ENCODE data around the gene SEMA5A.

Gene SEMA5A

GRCh38 chr5:9429691-9430215, 116.1 kb downstream of the SEMA5A start:
- CTCF ChIA-PET = interaction anchor here (1.3 to 2.2 kb wide), 2 partner anchors 10 to 114 kb away, joined by 3 to 7 read pairs; no protein-coding TSS in a partner anchor
- no peak for TF ChIP-seq CTCF (IDR thresholded peaks at IDR 0.05; ENCODE audit: control extremely low read depth, extremely low read depth, low read depth, missing control alignments)
- DNase-seq (ENCODE audit: extremely low spot score) = no peak
- POLR2A ChIA-PET = no interaction called here

- ChIA-PET CTCF (interaction anchor here (1.2 to 1.3 kb wide), 2 partner anchors 71 to 98 kb away, joined by 3 read pairs; no protein-coding TSS in a partner anchor), POLR2A (no interaction called here)
- no peak for TF ChIP-seq CTCF (IDR thresholded peaks at IDR 0.05; ENCODE audit: control extremely low read depth, extremely low read depth, low read depth, missing control alignments)
- no peak for DNase-seq (ENCODE audit: extremely low spot score)
Observed at GRCh38 chr5:9428272-9428671, 117.6 kb downstream of the SEMA5A start.

- CTCF ChIA-PET = no interaction called here
- POLR2A ChIA-PET = no interaction called here
- TF ChIP-seq CTCF (IDR thresholded peaks at IDR 0.05; ENCODE audit: control extremely low read depth, extremely low read depth, low read depth, missing control alignments) = no peak
- no peak for DNase-seq (ENCODE audit: extremely low spot score)
Observed at GRCh38 chr5:9425710-9426109, 120.2 kb downstream of the SEMA5A start.

DNA sequence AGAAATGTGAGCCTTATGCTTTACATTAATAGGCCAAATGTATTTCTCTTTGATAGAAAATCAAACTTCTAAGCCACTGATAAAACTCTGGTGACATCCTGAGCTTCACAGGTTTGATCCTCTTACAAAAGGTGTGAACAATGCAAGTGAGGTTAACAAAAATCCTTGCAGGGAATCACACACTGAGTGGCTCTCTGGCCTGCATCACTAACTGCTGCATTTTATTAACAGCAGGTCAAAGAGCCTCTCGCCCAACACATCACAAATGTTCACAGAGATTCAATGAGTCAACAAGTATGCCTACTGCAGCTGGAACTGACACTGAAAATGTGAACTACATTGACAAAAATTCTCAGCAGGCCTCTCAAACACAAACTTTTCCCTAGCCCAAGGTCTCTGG, 122.3 kb downstream of the SEMA5A start:
- ChIA-PET POLR2A (no interaction called here), CTCF (interaction anchor here (0.9 to 2.4 kb wide), 2 partner anchors 18 to 61 kb away, joined by 3 to 8 read pairs; no protein-coding TSS in a partner anchor)
- TF ChIP-seq CTCF (IDR thresholded peaks at IDR 0.05; ENCODE audit: control extremely low read depth, extremely low read depth, low read depth, missing control alignments) = no peak
- DNase-seq (ENCODE audit: extremely low spot score) = no peak

DNA sequence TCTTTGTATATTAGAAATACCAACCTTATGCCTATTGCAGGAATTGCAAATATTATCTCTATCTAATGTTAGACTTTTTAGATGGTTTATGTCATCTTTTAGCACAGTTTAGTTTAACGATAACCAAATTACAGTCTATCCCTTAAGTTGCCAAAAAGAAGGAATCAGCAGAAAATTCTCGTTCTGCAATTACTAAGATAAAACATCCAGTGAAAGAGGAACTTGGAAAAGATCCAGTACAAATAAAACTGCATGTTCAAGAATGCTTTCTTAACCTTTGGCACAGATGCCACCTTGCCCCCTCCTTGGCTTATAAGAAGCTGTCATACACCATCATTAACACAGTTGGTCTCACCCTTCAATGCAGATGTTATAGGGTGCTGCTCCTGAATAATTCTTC, 124.0 kb downstream of the SEMA5A start:
- CTCF ChIA-PET = interaction anchor here (1.2 to 2.4 kb wide), 5 partner anchors 10 to 62 kb away, joined by 3 to 8 read pairs (median 3); no protein-coding TSS in a partner anchor
- TF ChIP-seq CTCF (IDR thresholded peaks at IDR 0.05; ENCODE audit: control extremely low read depth, extremely low read depth, low read depth, missing control alignments) = no peak
- no peak for DNase-seq (ENCODE audit: extremely low spot score)
- POLR2A ChIA-PET = no interaction called here

DNA sequence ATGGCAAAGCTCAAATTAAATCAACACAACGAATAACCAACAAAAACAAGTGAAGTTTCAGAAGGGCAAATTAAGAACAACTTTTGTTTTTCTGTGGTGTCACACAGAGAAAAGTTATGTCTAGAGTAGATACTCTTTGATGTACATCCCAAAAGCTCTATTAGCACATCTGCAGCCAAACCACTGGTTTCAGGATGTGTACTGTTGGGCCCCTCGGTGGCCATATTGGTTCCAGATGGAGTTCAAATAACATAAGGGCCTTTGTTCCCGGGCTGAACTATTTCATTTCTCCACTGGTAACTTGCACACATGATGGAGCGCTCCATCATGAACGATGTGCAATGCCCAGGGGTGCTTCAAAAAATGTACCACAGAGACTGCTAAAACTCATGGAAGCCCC, 126.1 kb downstream of the SEMA5A start:
- ChIA-PET POLR2A (no interaction called here), CTCF (no interaction called here)
- DNase-seq (ENCODE audit: extremely low spot score) = no peak
- no peak for TF ChIP-seq CTCF (IDR thresholded peaks at IDR 0.05; ENCODE audit: control extremely low read depth, extremely low read depth, low read depth, missing control alignments)
